ENCODE data around the gene JTB.

JTB gene

GRCh38 chr1:153978274-153978909 lies 918 bp upstream of the JTB start:
- no peak for DNase-seq

- no peak for DNase-seq
These were observed 640 bp downstream of the JTB start for GRCh38 chr1:153976819-153977249.

- DNase-seq, result no peak
These were observed 3.9 kb downstream of the JTB start for GRCh38 chr1:153973525-153973924.

- DNase-seq, result no peak
These were observed 4.4 kb downstream of the JTB start for GRCh38 chr1:153973071-153973470.

GRCh38 chr1:153970346-153970745 lies 7.1 kb downstream of the JTB start:
- DNase-seq, result no peak

- DNase-seq, result no peak
These were observed 8.5 kb downstream of the JTB start for GRCh38 chr1:153968972-153969371.

- DNase-seq, result no peak
These were observed 9.1 kb downstream of the JTB start for GRCh38 chr1:153968408-153968807.

GRCh38 chr1:153968000-153968363 lies 9.5 kb downstream of the JTB start:
- no peak for DNase-seq

GRCh38 chr1:153967107-153967999 lies 10.1 kb downstream of the JTB start, which contains the start of gene CREB3L4:
Gene CREB3L4 (plus strand): TSS chr1:153967902. CDS start chr1:153968526, 624 bp downstream.
- peak; percentile 95 for DNase-seq

GRCh38 chr1:153963850-153964331 lies 13.6 kb downstream of the JTB start:
- DNase-seq, result no peak

GRCh38 chr1:153963030-153963849 lies 14.2 kb downstream of the JTB start, which contains the start of gene SLC39A1:
Gene SLC39A1 (minus strand): TSS chr1:153963537. CDS start chr1:153962715, 822 bp downstream.
- DNase-seq, result peak; percentile 98

GRCh38 chr1:153962088-153963029 lies 15.1 kb downstream of the JTB start:
- DNase-seq, result no peak

- DNase-seq, result no peak
These were observed 16.1 kb downstream of the JTB start for GRCh38 chr1:153961421-153961820.

GRCh38 chr1:153960206-153960605 lies 17.3 kb downstream of the JTB start:
- DNase-seq, result no peak

GRCh38 chr1:153959454-153959853 lies 18.0 kb downstream of the JTB start:
- no peak for DNase-seq

GRCh38 chr1:153958961-153959260 lies 18.6 kb downstream of the JTB start:
- DNase-seq, result no peak

- DNase-seq, result peak; percentile 99
These were observed 19.1 kb downstream of the JTB start, which contains the start of gene CRTC2 for GRCh38 chr1:153958111-153958960. Gene CRTC2 (minus strand): TSS chr1:153958612. CDS start chr1:153958497, 115 bp downstream.

- DNase-seq, result peak; percentile 60
These were observed 19.7 kb downstream of the JTB start for GRCh38 chr1:153957744-153958110.

- DNase-seq, result no peak
These were observed 20.3 kb downstream of the JTB start for GRCh38 chr1:153956997-153957715.

GRCh38 chr1:153954826-153955225 lies 22.6 kb downstream of the JTB start:
- DNase-seq, result no peak
